Measurements from ENCODE around the gene KLKB1. TPM values are rescaled to one million over a fixed set of nuclear protein-coding genes. Genes with fewer than 3 reads are reported as not detected.

KLKB1 gene
- total RNA-seq, 1 experiment from 2014 or later, result 10.1 TPM

- TF ChIP-seq, protein P1, sequence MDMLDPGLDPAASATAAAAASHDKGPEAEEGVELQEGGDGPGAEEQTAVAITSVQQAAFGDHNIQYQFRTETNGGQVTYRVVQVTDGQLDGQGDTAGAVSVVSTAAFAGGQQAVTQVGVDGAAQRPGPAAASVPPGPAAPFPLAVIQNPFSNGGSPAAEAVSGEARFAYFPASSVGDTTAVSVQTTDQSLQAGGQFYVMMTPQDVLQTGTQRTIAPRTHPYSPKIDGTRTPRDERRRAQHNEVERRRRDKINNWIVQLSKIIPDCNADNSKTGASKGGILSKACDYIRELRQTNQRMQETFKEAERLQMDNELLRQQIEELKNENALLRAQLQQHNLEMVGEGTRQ (CRISPR knock-in tag; IDR thresholded peaks at IDR 0.05), result no peak
- no peak for TF ChIP-seq ATF3 (CRISPR knock-in tag; conservative IDR thresholded peaks at IDR 0.05)
- TF ChIP-seq, protein P2, sequence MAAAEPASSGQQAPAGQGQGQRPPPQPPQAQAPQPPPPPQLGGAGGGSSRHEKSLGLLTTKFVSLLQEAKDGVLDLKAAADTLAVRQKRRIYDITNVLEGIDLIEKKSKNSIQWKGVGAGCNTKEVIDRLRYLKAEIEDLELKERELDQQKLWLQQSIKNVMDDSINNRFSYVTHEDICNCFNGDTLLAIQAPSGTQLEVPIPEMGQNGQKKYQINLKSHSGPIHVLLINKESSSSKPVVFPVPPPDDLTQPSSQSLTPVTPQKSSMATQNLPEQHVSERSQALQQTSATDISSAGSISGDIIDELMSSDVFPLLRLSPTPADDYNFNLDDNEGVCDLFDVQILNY (CRISPR knock-in tag; IDR thresholded peaks at IDR 0.05), result no peak
- no peak for TF ChIP-seq ZNF425 (CRISPR knock-in tag; conservative IDR thresholded peaks at IDR 0.05)
- TF ChIP-seq, protein P3, sequence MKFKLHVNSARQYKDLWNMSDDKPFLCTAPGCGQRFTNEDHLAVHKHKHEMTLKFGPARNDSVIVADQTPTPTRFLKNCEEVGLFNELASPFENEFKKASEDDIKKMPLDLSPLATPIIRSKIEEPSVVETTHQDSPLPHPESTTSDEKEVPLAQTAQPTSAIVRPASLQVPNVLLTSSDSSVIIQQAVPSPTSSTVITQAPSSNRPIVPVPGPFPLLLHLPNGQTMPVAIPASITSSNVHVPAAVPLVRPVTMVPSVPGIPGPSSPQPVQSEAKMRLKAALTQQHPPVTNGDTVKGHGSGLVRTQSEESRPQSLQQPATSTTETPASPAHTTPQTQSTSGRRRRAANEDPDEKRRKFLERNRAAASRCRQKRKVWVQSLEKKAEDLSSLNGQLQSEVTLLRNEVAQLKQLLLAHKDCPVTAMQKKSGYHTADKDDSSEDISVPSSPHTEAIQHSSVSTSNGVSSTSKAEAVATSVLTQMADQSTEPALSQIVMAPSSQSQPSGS (CRISPR knock-in tag; IDR thresholded peaks at IDR 0.05; ENCODE audit: borderline replicate concordance, low read depth), result no peak
- TF ChIP-seq FOXP1 (CRISPR knock-in tag; IDR thresholded peaks at IDR 0.05; ENCODE audit: borderline replicate concordance), result no peak
- no peak for TF ChIP-seq IRF2 (CRISPR knock-in tag; IDR thresholded peaks at IDR 0.05; ENCODE audit: borderline replicate concordance, low read depth)
- no peak for TF ChIP-seq FOXK1 (CRISPR knock-in tag; IDR thresholded peaks at IDR 0.05)
- TF ChIP-seq OVOL2 (CRISPR knock-in tag; IDR thresholded peaks at IDR 0.05; ENCODE audit: borderline replicate concordance), result no peak
- TF ChIP-seq ATF6 (CRISPR knock-in tag; IDR thresholded peaks at IDR 0.05), result no peak
- no peak for TF ChIP-seq RORB (CRISPR knock-in tag; IDR thresholded peaks at IDR 0.05)
- no peak for TF ChIP-seq ZNF263 (CRISPR knock-in tag; IDR thresholded peaks at IDR 0.05; ENCODE audit: low read depth)
- no peak for TF ChIP-seq NFE2L1 (CRISPR knock-in tag; IDR thresholded peaks at IDR 0.05)
Observed at GRCh38 chr4:186216465-186217024, 10.8 kb upstream of the KLKB1 start (continued).

DNA sequence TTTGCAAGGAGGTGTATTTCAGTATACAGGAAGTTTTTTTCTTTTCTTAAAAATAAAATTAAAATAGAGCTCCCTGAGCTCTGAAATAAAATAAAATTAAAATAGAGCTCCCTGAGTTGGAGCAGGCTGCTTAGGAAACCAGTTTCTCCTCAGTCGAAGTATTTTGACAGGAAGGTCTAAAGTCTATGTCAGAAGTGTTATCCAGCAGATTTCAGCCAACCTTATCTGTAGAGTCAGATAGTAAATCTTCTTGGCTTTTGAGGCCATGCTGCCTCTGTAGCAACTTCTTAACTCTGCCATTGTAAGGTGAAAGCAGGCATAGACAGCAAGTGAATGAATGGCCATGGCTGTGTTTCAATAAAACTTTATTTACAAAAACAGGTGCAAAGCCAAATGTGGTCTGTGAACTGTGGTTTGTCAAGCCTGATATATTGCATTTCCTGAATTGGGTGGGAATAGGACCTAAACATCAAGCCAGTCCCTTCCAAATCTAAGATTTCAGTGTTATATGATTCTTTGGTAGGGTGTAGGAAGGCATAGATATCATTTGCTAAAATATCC lies 9.5 kb upstream of the KLKB1 start:
- peaks cover 6% of the 10 kb centered on the region; the same call in 1 of the 2 replicates for H3K4me1 Mint-ChIP-seq
- H3K27me3 Mint-ChIP-seq (ENCODE audit: low read depth), result peaks cover 7% of the 10 kb centered on the region
- ChIA-PET CTCF (interaction anchor here (1.0 kb wide), 1 partner anchor 10 kb away, joined by 3 read pairs; the partner anchor contains the start of gene KLKB1), POLR2A (no interaction called here)
- no peak overlapping the region for H3K4me3 Mint-ChIP-seq
- H3K36me3 Mint-ChIP-seq, result peaks cover 10% of the 10 kb centered on the region
- ATAC-seq (no peak), DNase-seq (ENCODE audit: low spot score) (no peak)
- no peak overlapping the region for H3K27ac Mint-ChIP-seq
- peaks cover 19% of the 10 kb centered on the region for H3K9me3 Mint-ChIP-seq
- TF ChIP-seq, protein P4, sequence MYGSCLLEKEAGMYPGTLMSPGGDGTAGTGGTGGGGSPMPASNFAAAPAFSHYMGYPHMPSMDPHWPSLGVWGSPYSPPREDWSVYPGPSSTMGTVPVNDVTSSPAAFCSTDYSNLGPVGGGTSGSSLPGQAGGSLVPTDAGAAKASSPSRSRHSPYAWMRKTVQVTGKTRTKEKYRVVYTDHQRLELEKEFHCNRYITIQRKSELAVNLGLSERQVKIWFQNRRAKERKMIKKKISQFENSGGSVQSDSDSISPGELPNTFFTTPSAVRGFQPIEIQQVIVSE (CRISPR knock-in tag; IDR thresholded peaks at IDR 0.05; ENCODE audit: borderline replicate concordance), result no peak
- TF ChIP-seq IRF2 (CRISPR knock-in tag; IDR thresholded peaks at IDR 0.05; ENCODE audit: borderline replicate concordance, low read depth), result no peak
- TF ChIP-seq AR (CRISPR knock-in tag; IDR thresholded peaks at IDR 0.05), result no peak
- TF ChIP-seq MYBL2 (CRISPR knock-in tag; IDR thresholded peaks at IDR 0.05), result no peak
- TF ChIP-seq HMGXB4 (CRISPR knock-in tag; IDR thresholded peaks at IDR 0.05), result no peak
- TF ChIP-seq SMAD3 (CRISPR knock-in tag; IDR thresholded peaks at IDR 0.05; ENCODE audit: borderline replicate concordance), result no peak
- no peak for TF ChIP-seq NFATC4 (CRISPR knock-in tag; IDR thresholded peaks at IDR 0.05)
- no peak for TF ChIP-seq NFYB (CRISPR knock-in tag; conservative IDR thresholded peaks at IDR 0.05; ENCODE audit: low read depth)
